H54 (cell line): Measurements from ENCODE around the gene RAD21L1.

ENCODE experiments used
- DNase-seq: peaks from one replicate; pipeline ENCODE4 v3.0.0; 2011; ENCODE audit warnings: low spot score, mixed read lengths; ENCODE audit not compliant: insufficient read length
- FAIRE-seq: peaks from 3 replicates; lab custom pipeline; 2011; peaks lifted over from hg19 to GRCh38; lab: Jason Lieb, UNC
- POLR2A ChIP-seq: IDR thresholded peaks from 2 replicates; pipeline ENCODE4 v1.6.1; 2011; ENCODE audit warnings: low read depth, mild to moderate bottlenecking, low read length

The RAD21L1 gene

GRCh38 chr20:1189827-1190226 lies 36.0 kb upstream of the RAD21L1 start:
- no peak for FAIRE-seq
- no peak for DNase-seq

GRCh38 chr20:1190847-1191246 lies 35.0 kb upstream of the RAD21L1 start:
- FAIRE-seq: no peak
- TF ChIP-seq POLR2A: no peak
- DNase-seq: no peak

More at GRCh38 chr20:1189827-1190226, 36.0 kb upstream of the RAD21L1 start:
- TF ChIP-seq POLR2A: no peak

GRCh38 chr20:1191299-1191698 lies 34.5 kb upstream of the RAD21L1 start:
- FAIRE-seq (no peak), DNase-seq (no peak)
- TF ChIP-seq POLR2A: no peak

- FAIRE-seq (no peak), DNase-seq (no peak)
- TF ChIP-seq POLR2A: no peak
Measured at GRCh38 chr20:1195226-1195625, 30.6 kb upstream of the RAD21L1 start.

- no peak for DNase-seq
- no peak for TF ChIP-seq POLR2A
- FAIRE-seq: no peak
Measured at GRCh38 chr20:1196634-1197033, 29.2 kb upstream of the RAD21L1 start.

GRCh38 chr20:1197801-1198200 lies 28.0 kb upstream of the RAD21L1 start:
- DNase-seq (no peak), FAIRE-seq (no peak)
- TF ChIP-seq POLR2A: no peak

GRCh38 chr20:1198751-1199150 lies 27.1 kb upstream of the RAD21L1 start:
- TF ChIP-seq POLR2A: no peak
- FAIRE-seq (no peak), DNase-seq (no peak)

- no peak for TF ChIP-seq POLR2A
- DNase-seq (no peak), FAIRE-seq (no peak)
Measured at GRCh38 chr20:1199212-1199873, 26.5 kb upstream of the RAD21L1 start.

GRCh38 chr20:1199964-1200363 lies 25.9 kb upstream of the RAD21L1 start:
- no peak for TF ChIP-seq POLR2A
- FAIRE-seq: no peak
- no peak for DNase-seq

GRCh38 chr20:1202762-1203504 lies 22.9 kb upstream of the RAD21L1 start, which contains the start of gene C20orf202:
TSS of gene C20orf202 (plus strand) at chr20:1203454. CDS start at chr20:1203586, 132 bp downstream.
- DNase-seq (no peak), FAIRE-seq (no peak)

GRCh38 chr20:1203630-1204029 lies 22.2 kb upstream of the RAD21L1 start:
- DNase-seq: no peak
- TF ChIP-seq POLR2A: no peak
- FAIRE-seq: no peak

More at GRCh38 chr20:1202762-1203504, 22.9 kb upstream of the RAD21L1 start, which contains the start of gene C20orf202:
- TF ChIP-seq POLR2A: no peak

- FAIRE-seq (no peak), DNase-seq (no peak)
- no peak for TF ChIP-seq POLR2A
Measured at GRCh38 chr20:1204113-1204512, 21.7 kb upstream of the RAD21L1 start.

GRCh38 chr20:1204576-1204975 lies 21.3 kb upstream of the RAD21L1 start:
- no peak for TF ChIP-seq POLR2A
- no peak for FAIRE-seq
- DNase-seq: no peak

- DNase-seq (no peak), FAIRE-seq (no peak)
- TF ChIP-seq POLR2A: no peak
Measured at GRCh38 chr20:1205802-1206201, 20.0 kb upstream of the RAD21L1 start.

- TF ChIP-seq POLR2A: no peak
- DNase-seq: no peak
- no peak for FAIRE-seq
Measured at GRCh38 chr20:1206366-1207148, 19.3 kb upstream of the RAD21L1 start.
